Neural cell (in vitro differentiated cells): Measurements from ENCODE around the gene HCLS1. TPM values are rescaled to one million over a fixed set of nuclear protein-coding genes. Genes with fewer than 3 reads are reported as not detected.

Source experiments
- H2AFZ ChIP-seq: fragments of 200-600, 300-800 bp; sonication (generic), shearing (Covaris generic); 2 replicates; pipeline ENCODE4 v1.6.0; 2014; ENCODE audit warnings: low read depth, mild to moderate bottlenecking, antibody characterized with exemption, low read length, moderate library complexity
- H3F3A ChIP-seq: fragments of 200-600 bp; shearing (Covaris generic); 2 replicates; pipeline ENCODE4 v1.6.1; 2016; ENCODE audit warnings: mild to moderate bottlenecking, moderate library complexity, mixed read lengths, antibody characterized with exemption, low read length; ENCODE audit not compliant: insufficient read depth, poor library complexity, severe bottlenecking
- H3K27ac ChIP-seq: fragments of 200-600, 300-800 bp; sonication (generic), shearing (Covaris generic); 2 replicates; pipeline ENCODE4 v1.5.1; 2014; ENCODE audit warnings: mild to moderate bottlenecking, low read length, moderate library complexity
- H3K27me3 ChIP-seq: fragments of 300-800, 200-600 bp; sonication (generic), shearing (Covaris generic); 2 replicates; pipeline ENCODE4 v1.6.0; 2014; ENCODE audit warnings: mild to moderate bottlenecking, low read depth, low read length, moderate library complexity; ENCODE audit not compliant: insufficient read depth
- H3K36me3 ChIP-seq: fragments of 300-800, 200-600 bp; sonication (generic), shearing (Covaris generic); 2 replicates; pipeline ENCODE4 v1.5.1; 2014; ENCODE audit warnings: mild to moderate bottlenecking, antibody characterized with exemption, low read length, moderate library complexity; ENCODE audit not compliant: insufficient read depth
- H3K4me2 ChIP-seq: fragments of 300-800, 200-600 bp; sonication (generic), shearing (Covaris generic); 2 replicates; pipeline ENCODE4 v1.6.0; 2014; ENCODE audit warnings: mild to moderate bottlenecking, low read length
- H3K4me3 ChIP-seq: fragments of 300-800, 200-600 bp; sonication (generic), shearing (Covaris generic); 2 replicates; pipeline ENCODE4 v1.5.1; 2014; ENCODE audit warnings: mild to moderate bottlenecking, low read length, moderate library complexity
- H3K79me2 ChIP-seq: fragments of 200-600 bp; shearing (Covaris generic); replicated peaks from 2 replicates; pipeline ENCODE4 v1.6.0; 2014; ENCODE audit warnings: mild to moderate bottlenecking, low read length, moderate library complexity; ENCODE audit not compliant: insufficient read depth
- H3K9ac ChIP-seq: fragments of 300-800, 200-600 bp; sonication (generic), shearing (Covaris generic); 2 replicates; pipeline ENCODE4 v1.6.1; 2016; ENCODE audit warnings: mild to moderate bottlenecking, low read length, mixed read lengths
- H3K9me2 ChIP-seq: fragments of 200-600 bp; shearing (Covaris generic); 2 replicates; pipeline ENCODE4 v1.6.1; 2016; ENCODE audit warnings: mild to moderate bottlenecking, low read length, mixed read lengths; ENCODE audit not compliant: insufficient read depth
- H3K9me3 ChIP-seq: fragments of 200-600, 300-800 bp; sonication (generic), shearing (Covaris generic); 2 replicates; pipeline ENCODE4 v1.6.1; 2016; ENCODE audit warnings: mild to moderate bottlenecking, mixed run types, low read length, moderate library complexity, mixed read lengths
- H4K20me1 ChIP-seq: fragments of 200-600 bp; shearing (Covaris generic); 2 replicates; pipeline ENCODE4 v1.6.1; 2016; ENCODE audit warnings: mild to moderate bottlenecking, mixed run types; ENCODE audit not compliant: insufficient read depth
- EP300 ChIP-seq: fragments of 450-650 bp; conservative IDR thresholded peaks from 2 replicates; pipeline ENCODE4 v1.6.1; 2014; ENCODE audit warnings: antibody characterized with exemption, mild to moderate bottlenecking, moderate library complexity; ENCODE audit not compliant: poor library complexity, severe bottlenecking
- EZH2 ChIP-seq: fragments of 200-600, 300-800 bp; shearing (Covaris generic), sonication (generic); IDR thresholded peaks from 2 replicates; pipeline ENCODE4 v1.6.1; 2014; ENCODE audit warnings: antibody characterized with exemption, low read length, borderline replicate concordance, mild to moderate bottlenecking; ENCODE audit not compliant: insufficient read depth, poor library complexity, severe bottlenecking
- MXI1 ChIP-seq: fragments of 450-650 bp; conservative IDR thresholded peaks from 2 replicates; pipeline ENCODE4 v1.6.1; 2014; ENCODE audit warnings: antibody characterized with exemption, mild to moderate bottlenecking; ENCODE audit not compliant: poor library complexity, severe bottlenecking
- POLR2AphosphoS5 ChIP-seq: IDR thresholded peaks from 2 replicates; pipeline ENCODE4 v1.6.1; 2012
- RAD21 ChIP-seq: fragments of 450-650 bp; conservative IDR thresholded peaks from 2 replicates; pipeline ENCODE4 v1.6.1; 2014; ENCODE audit warnings: antibody characterized with exemption, mild to moderate bottlenecking, moderate library complexity
- REST ChIP-seq: IDR thresholded peaks from 2 replicates; pipeline ENCODE4 v1.6.1; 2012; ENCODE audit warnings: borderline replicate concordance
- SMC3 ChIP-seq: fragments of 450-650 bp; conservative IDR thresholded peaks from 2 replicates; pipeline ENCODE4 v1.6.1; 2014; ENCODE audit warnings: antibody characterized with exemption, mild to moderate bottlenecking, moderate library complexity; ENCODE audit not compliant: poor library complexity
- TAF1 ChIP-seq: IDR thresholded peaks from 2 replicates; pipeline ENCODE4 v1.6.1; 2012; ENCODE audit warnings: low read depth
- polyA plus RNA-seq: library from polyadenylated mRNA; depleted of rRNA; stranded (reverse); fragments of >200 nt; gene quantifications from 2 replicates; pipeline ENCODE4 v1.2.3, GENCODE V29; 2014
- TF ChIP-seq, protein P1 (sequence below): fragments of 450-650 bp; IDR thresholded peaks from 2 replicates; pipeline ENCODE4 v1.5.1; 2014; ENCODE audit warnings: antibody characterized with exemption, mild to moderate bottlenecking, moderate library complexity; ENCODE audit not compliant: poor library complexity, severe bottlenecking

The HCLS1 gene
- polyA plus RNA-seq, 1 donor from 2014 or later, result 0.25 TPM

DNA sequence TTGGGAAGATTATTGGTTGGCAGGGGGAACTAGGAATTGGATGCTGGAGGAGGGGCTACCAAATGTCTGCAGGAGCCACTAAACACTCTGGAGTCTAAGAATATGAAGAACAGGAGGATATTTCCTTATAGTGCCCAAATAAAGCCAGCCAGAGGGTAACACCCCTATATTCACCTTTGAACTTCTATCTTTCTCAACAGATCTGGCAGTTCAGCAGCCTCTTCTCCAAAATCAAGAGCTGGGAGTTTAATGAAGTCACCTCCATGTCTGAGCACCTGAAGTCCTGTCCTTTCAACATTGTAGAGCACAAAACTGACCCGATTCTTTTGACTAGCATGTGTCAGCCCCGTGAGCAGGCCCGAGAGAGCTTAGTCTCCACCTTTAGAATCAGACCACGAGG, 34.2 kb downstream of the HCLS1 start:
- Histone ChIP-seq H3K27ac (no peak overlapping the region), H3K9me3 (no peaks in the 10 kb centered on the region), H3K36me3 (no peaks in the 10 kb centered on the region), H3K9me2 (no peaks in the 10 kb centered on the region), H2AFZ (no peak overlapping the region), H3K79me2 (no peaks in the 10 kb centered on the region), H3K27me3 (no peaks in the 10 kb centered on the region), H4K20me1 (no peaks in the 10 kb centered on the region), H3K9ac (no peak overlapping the region), H3K4me3 (no peak overlapping the region), H3F3A (no peaks in the 10 kb centered on the region), H3K4me2 (no peak overlapping the region)
- TF ChIP-seq SMC3 (no peak), MXI1 (no peak), RAD21 (no peak), EP300 (no peak)
- TF ChIP-seq, protein P1, sequence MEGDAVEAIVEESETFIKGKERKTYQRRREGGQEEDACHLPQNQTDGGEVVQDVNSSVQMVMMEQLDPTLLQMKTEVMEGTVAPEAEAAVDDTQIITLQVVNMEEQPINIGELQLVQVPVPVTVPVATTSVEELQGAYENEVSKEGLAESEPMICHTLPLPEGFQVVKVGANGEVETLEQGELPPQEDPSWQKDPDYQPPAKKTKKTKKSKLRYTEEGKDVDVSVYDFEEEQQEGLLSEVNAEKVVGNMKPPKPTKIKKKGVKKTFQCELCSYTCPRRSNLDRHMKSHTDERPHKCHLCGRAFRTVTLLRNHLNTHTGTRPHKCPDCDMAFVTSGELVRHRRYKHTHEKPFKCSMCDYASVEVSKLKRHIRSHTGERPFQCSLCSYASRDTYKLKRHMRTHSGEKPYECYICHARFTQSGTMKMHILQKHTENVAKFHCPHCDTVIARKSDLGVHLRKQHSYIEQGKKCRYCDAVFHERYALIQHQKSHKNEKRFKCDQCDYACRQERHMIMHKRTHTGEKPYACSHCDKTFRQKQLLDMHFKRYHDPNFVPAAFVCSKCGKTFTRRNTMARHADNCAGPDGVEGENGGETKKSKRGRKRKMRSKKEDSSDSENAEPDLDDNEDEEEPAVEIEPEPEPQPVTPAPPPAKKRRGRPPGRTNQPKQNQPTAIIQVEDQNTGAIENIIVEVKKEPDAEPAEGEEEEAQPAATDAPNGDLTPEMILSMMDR, result no peak

GRCh38 chr3:121624147-121624899, 36.4 kb downstream of the HCLS1 start:
- no peaks in the 10 kb centered on the region for H3K9me2 ChIP-seq
- H3F3A ChIP-seq, result no peaks in the 10 kb centered on the region
- H3K79me2 ChIP-seq, result no peaks in the 10 kb centered on the region
- no peaks in the 10 kb centered on the region for H3K9me3 ChIP-seq
- H3K4me2 ChIP-seq, result no peak overlapping the region
- no peaks in the 10 kb centered on the region for H3K36me3 ChIP-seq
- no peak overlapping the region for H3K27ac ChIP-seq
- no peaks in the 10 kb centered on the region for H3K27me3 ChIP-seq
- no peaks in the 10 kb centered on the region for H4K20me1 ChIP-seq
- TF ChIP-seq POLR2AphosphoS5 (no peak), RAD21 (no peak), EP300 (no peak), EZH2 (no peak)
- H3K4me3 ChIP-seq, result no peak overlapping the region
- no peak overlapping the region for H2AFZ ChIP-seq
- H3K9ac ChIP-seq, result no peak overlapping the region

GRCh38 chr3:121621491-121621890, 39.2 kb downstream of the HCLS1 start:
- Histone ChIP-seq H3K27ac (no peak overlapping the region), H3K9ac (no peak overlapping the region), H3K36me3 (no peaks in the 10 kb centered on the region), H4K20me1 (no peaks in the 10 kb centered on the region), H3K4me2 (no peak overlapping the region), H3K79me2 (no peaks in the 10 kb centered on the region), H3K27me3 (no peaks in the 10 kb centered on the region), H3K4me3 (no peak overlapping the region), H3K9me2 (no peaks in the 10 kb centered on the region), H2AFZ (no peak overlapping the region), H3K9me3 (no peaks in the 10 kb centered on the region), H3F3A (no peaks in the 10 kb centered on the region)
- no peak for TF ChIP-seq MXI1
- no peak for TF ChIP-seq SMC3
- no peak for TF ChIP-seq RAD21
- no peak for TF ChIP-seq EP300
- TF ChIP-seq, protein P1, result no peak
- no peak for TF ChIP-seq POLR2AphosphoS5
- TF ChIP-seq EZH2, result no peak
- no peak for TF ChIP-seq REST
- TF ChIP-seq TAF1, result no peak
